Osteoblast (primary cell): ENCODE data around the gene RABGEF1. TPM values are rescaled to one million over a fixed set of nuclear protein-coding genes. Genes with fewer than 3 reads are reported as not detected.
"Not testable (repeated sequence)": the region's sequence is repeated elsewhere in the genome, so short reads cannot be mapped to it uniquely, and the experiment has no call there.

Experiments
- DNase-seq: peaks from one replicate; pipeline ENCODE4 v3.0.0; 2011; ENCODE audit warnings: low spot score, mixed read lengths; ENCODE audit not compliant: insufficient read length; ENCODE audit errors: missing footprints
- H2AFZ ChIP-seq: 2 replicates; pipeline ENCODE4 v1.6.0; 2011; ENCODE audit warnings: mild to moderate bottlenecking, low read length
- H3K27ac ChIP-seq: 2 replicates; pipeline ENCODE4 v1.5.1; 2011; ENCODE audit warnings: mild to moderate bottlenecking, low read depth, low read length, moderate library complexity
- H3K27me3 ChIP-seq: 2 replicates; pipeline ENCODE4 v1.6.0; 2012; ENCODE audit warnings: mild to moderate bottlenecking, control low read depth, inconsistent platforms, low read length, moderate library complexity; ENCODE audit not compliant: insufficient read depth
- H3K36me3 ChIP-seq: 2 replicates; pipeline ENCODE4 v1.5.1; 2011; ENCODE audit warnings: mild to moderate bottlenecking, low read length, control low read depth, moderate library complexity; ENCODE audit not compliant: insufficient read depth
- H3K4me1 ChIP-seq: 2 replicates; pipeline ENCODE4 v1.5.1; 2011; ENCODE audit warnings: mild to moderate bottlenecking, low read length, control low read depth, moderate library complexity; ENCODE audit not compliant: insufficient read depth
- H3K4me2 ChIP-seq: 2 replicates; pipeline ENCODE4 v1.6.0; 2011; ENCODE audit warnings: mild to moderate bottlenecking, low read length; ENCODE audit not compliant: insufficient read depth
- H3K4me3 ChIP-seq: fragments of 200-600 bp; sonication (generic); 3 replicates; pipeline ENCODE4 v1.5.1; 2012; ENCODE audit warnings: mild to moderate bottlenecking, low read length, inconsistent platforms; ENCODE audit not compliant: insufficient read depth
- H3K79me2 ChIP-seq: 2 replicates; pipeline ENCODE4 v1.6.0; 2012; ENCODE audit warnings: mild to moderate bottlenecking, low read length, control low read depth, inconsistent platforms; ENCODE audit not compliant: insufficient read depth
- H3K9me3 ChIP-seq: 2 replicates; pipeline ENCODE4 v1.5.1; 2011; ENCODE audit warnings: low read depth, low read length, control low read depth
- H4K20me1 ChIP-seq: 2 replicates; pipeline ENCODE4 v1.6.0; 2012; ENCODE audit warnings: mild to moderate bottlenecking, low read length, control low read depth; ENCODE audit not compliant: insufficient read depth
- CTCF ChIP-seq: IDR thresholded peaks from 2 replicates; pipeline ENCODE4 v1.5.1; 2011; ENCODE audit warnings: mild to moderate bottlenecking, low read depth, low read length, moderate library complexity; ENCODE audit errors: extremely low read depth
- total RNA-seq: library from RNA; depleted of rRNA; stranded (reverse); fragments of >200 nt; gene quantifications from 2 replicates; pipeline ENCODE4 v1.2.3, GENCODE V29; 2012

Gene RABGEF1
- total RNA-seq, 1 donor, result 81.8 TPM

DNA sequence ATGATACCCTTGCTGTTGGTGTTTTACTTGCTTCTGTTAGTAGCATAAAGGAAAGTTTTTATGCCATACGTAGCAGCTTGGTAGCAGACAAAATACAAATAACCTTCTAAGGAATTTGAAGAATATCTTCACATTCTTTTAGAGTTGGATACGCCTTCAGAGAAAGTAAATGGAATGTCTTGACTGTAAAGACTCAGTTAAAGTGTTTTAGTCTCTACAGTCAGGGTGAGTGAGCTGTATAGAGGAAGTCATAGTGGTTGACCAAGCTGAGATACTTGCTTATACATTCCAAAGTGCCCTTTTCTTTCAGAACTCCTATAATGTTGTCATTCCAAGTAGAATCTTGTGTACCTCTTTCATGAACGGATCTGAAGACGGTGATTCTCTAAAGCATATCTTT, 37.7 kb downstream of the RABGEF1 start:
- Histone ChIP-seq H3K79me2 (peaks cover 87% of the 10 kb centered on the region), H2AFZ (no peak overlapping the region), H3K4me3 (no peak overlapping the region), H3K27ac (peak overlapping the region; percentile 47), H3K9me3 (no peaks in the 10 kb centered on the region), H3K36me3 (peaks cover 62% of the 10 kb centered on the region), H3K4me2 (no peak overlapping the region), H3K4me1 (peaks cover 22% of the 10 kb centered on the region), H4K20me1 (peaks cover 7% of the 10 kb centered on the region), H3K27me3 (no peaks in the 10 kb centered on the region)
- TF ChIP-seq CTCF, result no peak
- peak; percentile 5 for DNase-seq

GRCh38 chr7:66779669-66780409, 39.3 kb downstream of the RABGEF1 start:
- peak; percentile 30 for DNase-seq
- H3K36me3 ChIP-seq, result peaks cover 59% of the 10 kb centered on the region

DNA sequence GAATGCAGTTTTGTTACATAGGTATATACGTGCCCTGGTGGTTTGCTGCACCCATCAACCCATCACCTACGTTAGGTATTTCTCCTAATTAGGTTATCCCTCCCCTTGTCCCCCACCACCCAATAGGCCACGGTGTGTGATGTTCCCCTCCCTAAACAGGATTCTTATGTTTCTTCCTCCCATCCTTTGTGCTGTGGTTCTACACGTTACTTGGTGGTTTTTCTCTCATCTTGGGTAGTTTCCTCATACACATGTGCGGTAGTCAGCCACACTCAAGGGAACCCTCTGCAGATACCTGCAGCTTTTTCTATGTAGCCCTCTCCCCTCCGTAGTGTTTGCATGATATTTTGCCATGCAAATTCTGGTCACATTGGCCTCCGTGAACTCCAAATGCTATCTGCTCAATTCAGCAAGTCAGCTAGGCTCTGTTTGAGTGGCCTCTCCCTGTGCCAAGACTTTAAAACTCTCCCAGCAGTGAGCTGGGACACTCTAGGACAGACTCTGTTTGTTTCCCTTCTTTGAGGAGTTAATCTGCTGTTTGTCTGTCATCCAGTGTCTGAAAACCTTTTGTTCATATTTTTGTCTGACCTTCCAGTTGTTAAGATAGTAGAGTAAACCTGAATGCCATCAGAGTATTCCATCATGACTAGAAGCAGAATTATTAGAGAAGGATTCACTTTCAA, 41.0 kb downstream of the RABGEF1 start:
- no peak overlapping the region for H2AFZ ChIP-seq
- DNase-seq, result no peak
- peaks cover 57% of the 10 kb centered on the region for H3K36me3 ChIP-seq
- no peak overlapping the region for H3K4me3 ChIP-seq
- no peak overlapping the region for H3K4me2 ChIP-seq
- H3K4me1 ChIP-seq, result peaks cover 22% of the 10 kb centered on the region
- H3K27ac ChIP-seq, result no peak overlapping the region
- H3K9me3 ChIP-seq, result no peaks in the 10 kb centered on the region
- no peak for TF ChIP-seq CTCF
- H3K27me3 ChIP-seq, result no peaks in the 10 kb centered on the region
- H4K20me1 ChIP-seq, result peaks cover 2% of the 10 kb centered on the region
- peaks cover 66% of the 10 kb centered on the region for H3K79me2 ChIP-seq

More at GRCh38 chr7:66779669-66780409, 39.3 kb downstream of the RABGEF1 start:
- peaks cover 2% of the 10 kb centered on the region for H4K20me1 ChIP-seq
- no peaks in the 10 kb centered on the region for H3K27me3 ChIP-seq
- H3K4me1 ChIP-seq, result peaks cover 22% of the 10 kb centered on the region
- no peak overlapping the region for H2AFZ ChIP-seq
- H3K79me2 ChIP-seq, result peaks cover 75% of the 10 kb centered on the region
- H3K4me3 ChIP-seq, result no peak overlapping the region
- H3K9me3 ChIP-seq, result no peaks in the 10 kb centered on the region
- H3K4me2 ChIP-seq, result peak overlapping the region; percentile 17
- H3K27ac ChIP-seq, result peak overlapping the region; percentile 43
- TF ChIP-seq CTCF, result no peak

- not testable (repeated sequence) for H3K9me3 ChIP-seq, DNase-seq, H4K20me1 ChIP-seq, H3K27ac ChIP-seq, H3K4me3 ChIP-seq, H2AFZ ChIP-seq, H3K4me2 ChIP-seq, H3K27me3 ChIP-seq
- Histone ChIP-seq H3K79me2 (peaks cover 65% of the 10 kb centered on the region), H3K36me3 (peaks cover 60% of the 10 kb centered on the region), H3K4me1 (peaks cover 19% of the 10 kb centered on the region)
These were observed 42.3 kb downstream of the RABGEF1 start for GRCh38 chr7:66782875-66783274.

DNA sequence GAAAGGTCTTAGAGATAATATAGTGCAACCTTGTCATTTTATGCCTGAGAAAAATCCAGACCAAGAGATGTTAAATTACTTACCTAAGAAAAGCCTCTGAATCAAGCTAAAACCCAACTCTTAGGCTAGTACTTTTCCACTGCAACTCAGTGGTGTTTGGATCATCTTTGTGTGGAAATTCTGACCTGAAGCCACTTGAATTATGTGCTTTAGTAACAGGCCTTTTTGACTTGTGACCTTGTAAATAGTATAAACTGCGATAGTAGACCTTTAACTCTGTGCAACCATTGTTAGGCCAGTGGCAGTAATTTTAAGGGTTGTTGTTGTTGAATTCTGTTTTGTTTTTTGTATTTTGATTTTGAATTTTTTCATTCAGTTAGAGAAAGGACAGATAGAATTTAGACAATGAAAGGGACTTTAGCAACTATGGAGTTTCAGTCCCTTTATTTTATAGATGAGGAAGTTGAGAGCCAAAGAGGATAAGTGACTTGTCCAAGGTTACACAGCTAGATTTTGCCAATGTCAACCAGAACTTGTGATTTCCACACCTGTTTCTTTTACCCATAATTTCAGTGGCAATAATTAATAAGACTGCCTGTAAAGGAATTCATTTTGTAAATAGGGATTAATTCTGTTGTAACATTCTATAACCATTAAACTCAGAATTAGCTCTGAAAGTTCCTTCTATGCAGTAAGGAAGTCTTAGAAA, 43.5 kb downstream of the RABGEF1 start:
- H2AFZ ChIP-seq, H3K9me3 ChIP-seq, DNase-seq, H3K27me3 ChIP-seq, H4K20me1 ChIP-seq, H3K27ac ChIP-seq, H3K4me2 ChIP-seq, H3K4me3 ChIP-seq: not testable (repeated sequence)
- Histone ChIP-seq H3K36me3 (peaks cover 62% of the 10 kb centered on the region), H3K4me1 (peaks cover 11% of the 10 kb centered on the region), H3K79me2 (peaks cover 59% of the 10 kb centered on the region)
